Measurements from ENCODE around the gene GABRG3. TPM values are rescaled to one million over a fixed set of nuclear protein-coding genes. Genes with fewer than 3 reads are reported as not detected.

Gene GABRG3
- total RNA-seq, 1 experiment from 2014 or later: 0.15 TPM

DNA sequence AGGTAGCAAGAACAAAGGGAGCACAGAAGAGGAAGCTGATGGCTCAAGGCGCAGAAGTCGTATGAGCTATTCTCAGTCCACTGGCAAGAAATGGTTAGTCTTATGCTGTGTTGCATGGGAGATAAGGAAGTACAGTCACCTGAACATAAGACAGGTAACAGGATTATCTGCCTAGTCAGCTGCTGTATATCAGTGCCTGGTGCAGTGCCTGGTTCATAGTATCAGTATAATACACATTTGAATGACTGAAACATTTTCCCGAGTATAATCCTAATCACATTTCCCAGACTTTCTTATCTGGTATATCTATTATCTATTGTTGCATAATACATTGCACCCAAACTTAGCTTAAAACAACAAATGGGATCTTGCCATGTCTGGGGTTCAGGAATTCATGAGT, 302.5 kb downstream of the GABRG3 start:
- Histone ChIP-seq H3K79me1 (ENCODE audit: insufficient read depth, low read depth, low read length, poor library complexity, severe bottlenecking) (no peaks in the 10 kb centered on the region), H3K23me2 (ENCODE audit: insufficient read length, low read depth, low read length, poor library complexity, severe bottlenecking) (no peaks in the 10 kb centered on the region), H3K18ac (ENCODE audit: insufficient read length, low read depth, low read length) (no peak overlapping the region), H2BK5ac (ENCODE audit: insufficient read length, low read length) (no peak overlapping the region), H3K14ac (ENCODE audit: insufficient read depth, low read length) (no peak overlapping the region), H3K56ac (ENCODE audit: insufficient read length, low read depth, low read length) (no peak overlapping the region), H2AFZ (ENCODE audit: low read length) (no peak overlapping the region), H3K79me2 (ENCODE audit: insufficient read depth, low read length) (no peaks in the 10 kb centered on the region), H4K91ac (ENCODE audit: insufficient read length, low read depth, low read length) (no peak overlapping the region), H3K27ac (ENCODE audit: insufficient read length, low read depth, low read length) (no peak overlapping the region), H3K9ac (ENCODE audit: extremely low read depth, insufficient read length, low read length) (no peak overlapping the region), H3K4me2 (ENCODE audit: insufficient read depth, insufficient read length, low read length) (no peak overlapping the region), H3T11ph (ENCODE audit: low read length) (no peak overlapping the region), H2AK5ac (ENCODE audit: insufficient read length, low read length) (no peak overlapping the region), H3K27me3 (ENCODE audit: insufficient read depth, low read length) (no peaks in the 10 kb centered on the region), H4K5ac (ENCODE audit: insufficient read length, low read depth, low read length) (no peak overlapping the region), H3K9me3 (ENCODE audit: control insufficient read depth, low read depth, low read length) (no peaks in the 10 kb centered on the region), H2BK15ac (ENCODE audit: low read depth, low read length) (no peak overlapping the region), H2BK12ac (ENCODE audit: insufficient read length, low read depth, low read length) (no peak overlapping the region), H2BK120ac (ENCODE audit: low read depth, low read length, poor library complexity, severe bottlenecking) (no peak overlapping the region), H4K20me1 (ENCODE audit: control insufficient read depth, insufficient read depth, insufficient read length) (no peaks in the 10 kb centered on the region), H2BK20ac (ENCODE audit: low read depth, low read length, poor library complexity, severe bottlenecking) (no peak overlapping the region), H3K23ac (ENCODE audit: insufficient read length, low read depth, low read length) (no peak overlapping the region), H3K4me1 (ENCODE audit: insufficient read depth, low read length) (peaks cover 7% of the 10 kb centered on the region; the same call in 1 of the 2 replicates), H4K8ac (replicated peaks; ENCODE audit: insufficient read length, low read depth, low read length) (no peak overlapping the region), H3K4ac (ENCODE audit: low read depth, low read length) (no peak overlapping the region)
- peaks cover 16 to 19% of the 10 kb centered on the region in 2 experiments for H3K4me1 Mint-ChIP-seq
- TF ChIP-seq CTCF (conservative IDR thresholded peaks at IDR 0.05): no peak
- no peaks in the 10 kb centered on the region for H3K36me3 Mint-ChIP-seq (ENCODE audit: insufficient read depth in 1 of 3, low read depth in 3 of 3)
- H3K27ac Mint-ChIP-seq: no peak overlapping the region; a peak in 1 of 7 replicates
- no CpG with 5 or more reads among the region's 3 CpGs for WGBS (ENCODE audit: extremely low coverage, insufficient read length, low lambda C conversion rate)
- no peak overlapping the region for H3K4me3 Mint-ChIP-seq
- DNase-seq: no peak
- H3K9me3 Mint-ChIP-seq: no peaks in the 10 kb centered on the region
- no peaks in the 10 kb centered on the region for H3K27me3 Mint-ChIP-seq (ENCODE audit: low read depth)
